Gastrocnemius medialis (tissue), 4 donors: ENCODE results near the gene IL24.

ENCODE experiments used
- CTCF ChIP-seq, 5 experiments: fragments of 450-650 bp in 3 of 5; fragments of 200-600 bp in 2 of 5; sonication (generic) in 2 of 5; IDR thresholded peaks in 4 of 5; conservative IDR thresholded peaks in 1 of 5; 1 replicate in 4 of 5; 2 replicates in 1 of 5; pipeline ENCODE4 v1.5.1; 2016 to 2019; ENCODE audit warnings: antibody characterized with exemption in 5 of 5, mild to moderate bottlenecking in 3 of 5, moderate library complexity in 3 of 5
- POLR2A ChIP-seq, 2 donors: fragments of 450-650 bp; IDR thresholded peaks; one replicate each; pipeline ENCODE4 v1.6.1; 2017; ENCODE audit warnings: antibody characterized with exemption in 2 of 2, mild to moderate bottlenecking in 2 of 2, moderate library complexity in 2 of 2

GRCh38 chr1:206935491-206936067 lies 38.3 kb downstream of the IL24 start:
- TF ChIP-seq CTCF (IDR thresholded peaks at IDR 0.05 in 4 of 5, conservative IDR thresholded peaks at IDR 0.05 in 1 of 5) (peak in 2 of 5 experiments; percentile 18 to 30), POLR2A (IDR thresholded peaks at IDR 0.05) (no peak)
